ENCODE data around the gene ENOX2. TPM values are rescaled to one million over a fixed set of nuclear protein-coding genes. Genes with fewer than 3 reads are reported as not detected.

Gene ENOX2
- polyA plus RNA-seq, 3 donors: 6.8 to 22.1 (median 14.7) TPM

GRCh38 chrX:130869239-130869638 lies 33.8 kb downstream of the ENOX2 start:
- H3K27ac ChIP-seq (ENCODE audit: low read depth in 1 of 2, low read length in 2 of 2): no peak overlapping the region
- no peaks in the 10 kb centered on the region for H4K20me1 ChIP-seq (ENCODE audit: insufficient read depth, low read length)
- Mint-ChIP-seq H3K4me1 (no peaks in the 10 kb centered on the region), H3K27me3 (ENCODE audit: low read depth in 3 of 3) (peaks cover 0 to 1% (median 0%) of the 10 kb centered on the region in 3 donors), H3K36me3 (no peaks in the 10 kb centered on the region), H3K27ac (no peak overlapping the region), H3K4me3 (no peak overlapping the region), H3K9me3 (peaks cover 0 to 10% (median 2%) of the 10 kb centered on the region in 7 donors)
- no peak for DNase-seq
- intact Hi-C loops (cut with micrococcal nuclease): no loop called here
- no peaks in the 10 kb centered on the region for H3K27me3 ChIP-seq (ENCODE audit: control insufficient read depth in 2 of 2, insufficient read depth in 2 of 2, low read length in 2 of 2)
- no peak overlapping the region for H3K9ac ChIP-seq (ENCODE audit: insufficient read depth, low read length, poor library complexity, severe bottlenecking)
- WGBS (ENCODE audit: insufficient coverage): 94% methylated on average over 2 of the region's 3 CpGs
- H2AFZ ChIP-seq (ENCODE audit: insufficient read depth, low read depth, low read length, poor library complexity, severe bottlenecking): no peak overlapping the region
- H3K4me1 ChIP-seq (ENCODE audit: control insufficient read depth in 1 of 2, insufficient read depth in 2 of 2, low read length in 2 of 2): no peaks in the 10 kb centered on the region
- no peaks in the 10 kb centered on the region for H3K79me2 ChIP-seq (ENCODE audit: insufficient read depth, low read length)
- H3K9me3 ChIP-seq (replicated peaks in 1 of 2; ENCODE audit: control insufficient read depth in 1 of 2, insufficient read depth in 1 of 2, low read length in 2 of 2): no peaks in the 10 kb centered on the region
- no peak overlapping the region for H3K4me2 ChIP-seq (replicated peaks; ENCODE audit: extremely low read depth, low read length, poor library complexity, severe bottlenecking)
- H3K4me3 ChIP-seq (replicated peaks in 1 of 3; ENCODE audit: low read depth in 2 of 3, low read length in 3 of 3): no peak overlapping the region
- TF ChIP-seq CTCF (IDR thresholded peaks at IDR 0.05): no peak
- H3K36me3 ChIP-seq (replicated peaks in 1 of 2; ENCODE audit: control insufficient read depth in 1 of 2, insufficient read depth in 2 of 2, low read length in 2 of 2): no peaks in the 10 kb centered on the region

GRCh38 chrX:130861462-130861861 lies 41.5 kb downstream of the ENOX2 start:
- Histone ChIP-seq H3K27me3 (ENCODE audit: control insufficient read depth in 2 of 2, insufficient read depth in 2 of 2, low read length in 2 of 2) (no peaks in the 10 kb centered on the region), H3K36me3 (replicated peaks in 1 of 2; ENCODE audit: control insufficient read depth in 1 of 2, insufficient read depth in 2 of 2, low read length in 2 of 2) (no peaks in the 10 kb centered on the region), H3K9ac (ENCODE audit: insufficient read depth, low read length, poor library complexity, severe bottlenecking) (no peak overlapping the region), H3K79me2 (ENCODE audit: insufficient read depth, low read length) (no peaks in the 10 kb centered on the region), H4K20me1 (ENCODE audit: insufficient read depth, low read length) (no peaks in the 10 kb centered on the region), H3K4me3 (replicated peaks in 1 of 3; ENCODE audit: low read depth in 2 of 3, low read length in 3 of 3) (no peak overlapping the region), H3K9me3 (replicated peaks in 1 of 2; ENCODE audit: control insufficient read depth in 1 of 2, insufficient read depth in 1 of 2, low read length in 2 of 2) (no peaks in the 10 kb centered on the region), H3K4me1 (ENCODE audit: control insufficient read depth in 1 of 2, insufficient read depth in 2 of 2, low read length in 2 of 2) (no peaks in the 10 kb centered on the region), H2AFZ (ENCODE audit: insufficient read depth, low read depth, low read length, poor library complexity, severe bottlenecking) (no peak overlapping the region), H3K27ac (ENCODE audit: low read depth in 1 of 2, low read length in 2 of 2) (no peak overlapping the region), H3K4me2 (replicated peaks; ENCODE audit: extremely low read depth, low read length, poor library complexity, severe bottlenecking) (no peak overlapping the region)
- TF ChIP-seq CTCF (IDR thresholded peaks at IDR 0.05): no peak
- Mint-ChIP-seq H3K27ac (no peak overlapping the region), H3K9me3 (peaks cover 0 to 3% (median 0%) of the 10 kb centered on the region in 7 donors), H3K4me1 (no peaks in the 10 kb centered on the region), H3K36me3 (no peaks in the 10 kb centered on the region), H3K4me3 (no peak overlapping the region), H3K27me3 (ENCODE audit: low read depth in 3 of 3) (peaks cover 0 to 1% (median 0%) of the 10 kb centered on the region in 3 donors)
- no peak for DNase-seq
- no CpG with 5 or more reads among the region's 1 CpG for WGBS (ENCODE audit: insufficient coverage)
- intact Hi-C loops (cut with micrococcal nuclease): no loop called here

Data from CD14-positive monocyte (primary cell).